Heart left ventricle (tissue), 16 donors: ENCODE measurements around the gene MED27. TPM values are rescaled to one million over a fixed set of nuclear protein-coding genes. Genes with fewer than 3 reads are reported as not detected.

ENCODE experiments used
- ATAC-seq, 4 donors: fragments of 200-7000 bp; cut with Tn5 transposase; one replicate each; pipeline ENCODE4 v1.9.1; 2020 to 2022; ENCODE audit warnings: moderate library complexity in 4 of 4, mild to moderate bottlenecking in 3 of 4, moderate number of reproducible peaks in 1 of 4
- DNase-seq, 5 donors: peaks; one replicate each; pipeline ENCODE4 v3.0.0-alpha.2; 2020
- H3K27ac ChIP-seq, 12 donors: fragments of 200-600 bp; sonication (generic) in 4 of 12; one replicate each; pipeline versions ENCODE4 v1.5.0 to v1.8.0; 2016 to 2022; ENCODE audit warnings: mild to moderate bottlenecking in 2 of 12
- H3K27me3 ChIP-seq, 9 donors: fragments of 200-600 bp; sonication (generic) in 2 of 9; one replicate each; pipeline versions ENCODE4 v1.5.1 to v1.8.0; 2016 to 2022; ENCODE audit warnings: mild to moderate bottlenecking in 3 of 9
- H3K36me3 ChIP-seq, 9 donors: fragments of 200-600 bp; sonication (generic) in 2 of 9; one replicate each; pipeline versions ENCODE4 v1.5.0 to v1.8.0; 2018 to 2022; ENCODE audit warnings: mild to moderate bottlenecking in 2 of 9
- H3K4me1 ChIP-seq, 12 donors: fragments of 200-600 bp; sonication (generic) in 4 of 12; one replicate each; pipeline versions ENCODE4 v1.5.0 to v1.8.0; 2016 to 2022; ENCODE audit warnings: mild to moderate bottlenecking in 3 of 12
- H3K4me3 ChIP-seq, 12 donors: fragments of 200-600 bp; sonication (generic) in 4 of 12; one replicate each; pipeline versions ENCODE4 v1.5.0 to v1.8.0; 2017 to 2022; ENCODE audit warnings: mild to moderate bottlenecking in 9 of 12, moderate library complexity in 4 of 12
- H3K9me3 ChIP-seq, 12 donors: fragments of 200-600 bp; sonication (generic) in 4 of 12; one replicate each; pipeline versions ENCODE4 v1.5.0 to v1.8.0; 2016 to 2022; ENCODE audit warnings: mild to moderate bottlenecking in 1 of 12
- CTCF ChIP-seq, 12 donors: fragments of 200-600 bp; sonication (generic) in 4 of 12; IDR thresholded peaks; one replicate each; pipeline versions ENCODE4 v1.5.0 to v1.8.0; 2018 to 2022; ENCODE audit warnings: antibody characterized with exemption in 12 of 12, mild to moderate bottlenecking in 5 of 12
- POLR2A ChIP-seq, 2 donors: fragments of 450-650 bp; IDR thresholded peaks; one replicate each; pipeline ENCODE4 v1.6.1; 2017; ENCODE audit warnings: antibody characterized with exemption in 2 of 2, mild to moderate bottlenecking in 2 of 2, moderate library complexity in 2 of 2
- WGBS, 4 donors: extraction: QIAGEN DNeasy Blood & Tissue Kit in 2 of 4; methylation state at CpG; one replicate each; pipeline versions ENCODE4 v1.1.5 to v1.1.7; 2013 to 2018; 5-methylcytosine and 5-hydroxymethylcytosine counted together
- intact Hi-C, 10 donors: fragments of 100-400 bp; cut with DNase I; formaldehyde crosslinking; loops; one replicate each; pipeline versions ENCODE4 v1.11.1 to v1.14.2; 2022
- polyA plus RNA-seq, 2 donors: library from polyadenylated mRNA; stranded (reverse); fragments of 200-250 nt; gene quantifications; one replicate each; pipeline ENCODE4 v1.2.3, GENCODE V29; 2013
- total RNA-seq, 9 donors: library from RNA; depleted of rRNA in 2 of 9; stranded (reverse); fragments of >200 nt in 2 of 9; fragmentation: NEBNext Ultra II Directional in 3 of 9; extraction: Animal tissue kit (Norgen Biotek cat#: 25700) in 3 of 9; gene quantifications; one replicate each; pipeline versions ENCODE4 v1.1.0 to v1.2.4, GENCODE V29; 2016 to 2023
- donor health status: ischemic (EF 13 %, LVEDD 7.1; RV severe dilation, severe dysfunction).
- donor health status: healthy with polysubstance abuse.
- donor health status: DM: no; HTN: yes; CAD: no.
- donor health status: DM: no; HTN: no; CAD: no.
- donor health status: ischemic (EF 25% LVEDD 6.9; RV normal size, moderate dysfunction).
- donor health status: ischemic (EF 25% LVEDD 5.7; RV mildly dilated, moderate dysfunction).
- donor health status: healthy.
- donor health status: DM: yes; HTN: yes; CAD: no.
- donor health status: ischemic (EF 35%, LVEDD 5.7; RV mildly dilated, moderate dysfunction).
- donor health status: nonischemic (EF 11% LVEDD 7.7; RV severe dilation, severe dysfunction).
- donor health status: DM: yes; HTN: yes; CAD: no.
- donor health status: PGD.
- donor health status: ischemic (EF 29% LVEDD 5.4; RV normal size, mild dysfunction).
- donor health status: nonischemic (EF 23%, LVEDD 6.1; RV moderate dilation, normal function).

MED27 gene
- total and polyA plus RNA-seq, 11 donors, result 14.3 to 23.0 (median 15.6) TPM

- H3K4me3 ChIP-seq, result no peak overlapping the region
- peaks cover 0 to 25% (median 0%) of the 10 kb centered on the region in 9 donors for H3K36me3 ChIP-seq
- H3K27me3 ChIP-seq, result no peaks in the 10 kb centered on the region
- ATAC-seq, result no peak
- peaks cover 0 to 9% (median 0%) of the 10 kb centered on the region in 12 donors for H3K9me3 ChIP-seq
- intact Hi-C loops, result no loop called here
- no peak for TF ChIP-seq POLR2A (IDR thresholded peaks at IDR 0.05)
- no peak for TF ChIP-seq CTCF (IDR thresholded peaks at IDR 0.05)
- peaks cover 0 to 15% (median 0%) of the 10 kb centered on the region in 12 donors for H3K4me1 ChIP-seq
- H3K27ac ChIP-seq, result no peak overlapping the region
- WGBS, 4 donors, result 89 to 93% (median 92%) methylated on average over 11 of the region's 11 CpGs
- DNase-seq, result no peak
Measured at GRCh38 chr9:132056717-132057560, 22.7 kb downstream of the MED27 start.

- 85 to 95% (median 91%) methylated on average over 3 of the region's 3 CpGs for whole genome bisulfite sequencing, 4 donors
Measured at GRCh38 chr9:132055756-132056155, 23.9 kb downstream of the MED27 start.

GRCh38 chr9:132054024-132054423 is 25.6 kb downstream of the MED27 start:
- Histone ChIP-seq H3K4me3 (no peak overlapping the region), H3K9me3 (peaks cover 0 to 8% (median 0%) of the 10 kb centered on the region in 12 donors), H3K36me3 (peaks cover 0 to 11% (median 0%) of the 10 kb centered on the region in 9 donors), H3K4me1 (peaks cover 0 to 17% (median 3%) of the 10 kb centered on the region in 12 donors), H3K27me3 (no peaks in the 10 kb centered on the region), H3K27ac (no peak overlapping the region)
- no peak for DNase-seq
- ATAC-seq, result no peak
- TF ChIP-seq POLR2A (IDR thresholded peaks at IDR 0.05) (no peak), CTCF (IDR thresholded peaks at IDR 0.05) (no peak)
- intact Hi-C loops, result no loop called here
- WGBS, 4 donors, result 89 to 95% (median 94%) methylated on average over 11 of the region's 11 CpGs

More at GRCh38 chr9:132055756-132056155, 23.9 kb downstream of the MED27 start:
- no peak for ATAC-seq
- peaks cover 0 to 6% (median 0%) of the 10 kb centered on the region in 12 donors for H3K4me1 ChIP-seq
- intact Hi-C loops, result no loop called here
- peaks cover 0 to 9% (median 0%) of the 10 kb centered on the region in 12 donors for H3K9me3 ChIP-seq
- DNase-seq, result no peak
- no peak overlapping the region for H3K4me3 ChIP-seq
- peaks cover 0 to 25% (median 0%) of the 10 kb centered on the region in 9 donors for H3K36me3 ChIP-seq
- no peak overlapping the region for H3K27ac ChIP-seq
- TF ChIP-seq POLR2A (IDR thresholded peaks at IDR 0.05) (no peak), CTCF (IDR thresholded peaks at IDR 0.05) (no peak)
- no peaks in the 10 kb centered on the region for H3K27me3 ChIP-seq

GRCh38 chr9:132049900-132050299 is 29.8 kb downstream of the MED27 start:
- DNase-seq, result peak in 2 of 5 donors; percentile 36

More at GRCh38 chr9:132049900-132050299, 29.8 kb downstream of the MED27 start:
- intact Hi-C loops, result no loop called here
- Histone ChIP-seq H3K4me1 (peaks cover 0 to 27% (median 3%) of the 10 kb centered on the region in 12 donors), H3K27me3 (no peaks in the 10 kb centered on the region), H3K9me3 (no peaks in the 10 kb centered on the region), H3K27ac (peak overlapping the region in 3 of 12 donors; percentile 2 to 41 (median 37)), H3K4me3 (no peak overlapping the region), H3K36me3 (no peaks in the 10 kb centered on the region)
- WGBS, 4 donors, result 47 to 65% (median 55%) methylated on average over 4 of the region's 4 CpGs
- no peak for TF ChIP-seq POLR2A (IDR thresholded peaks at IDR 0.05)
- no peak for TF ChIP-seq CTCF (IDR thresholded peaks at IDR 0.05)
- ATAC-seq, result peak; percentile 22 to 64 (median 46)
